M059J (cell line): ENCODE data around the gene ASMTL. TPM values are rescaled to one million over a fixed set of nuclear protein-coding genes. Genes with fewer than 3 reads are reported as not detected.
A peak's percentile ranks its signal among the peaks of the same experiment; 100 is the strongest.
"Not testable (repeated sequence)": the region's sequence is repeated elsewhere in the genome, so short reads cannot be mapped to it uniquely, and the experiment has no call there.

Experiments
- DNase-seq: peaks from one replicate; pipeline ENCODE4 v3.0.0-alpha.2; 2012; ENCODE audit warnings: low read depth
- total RNA-seq: library from RNA; depleted of rRNA; stranded (reverse); fragments of >200 nt; shearing (Covaris generic); gene quantifications from 2 replicates; pipeline ENCODE4 v1.2.3, GENCODE V29; 2014

ASMTL gene
- total RNA-seq, 1 experiment from 2014 or later, result 7.2 TPM

DNA sequence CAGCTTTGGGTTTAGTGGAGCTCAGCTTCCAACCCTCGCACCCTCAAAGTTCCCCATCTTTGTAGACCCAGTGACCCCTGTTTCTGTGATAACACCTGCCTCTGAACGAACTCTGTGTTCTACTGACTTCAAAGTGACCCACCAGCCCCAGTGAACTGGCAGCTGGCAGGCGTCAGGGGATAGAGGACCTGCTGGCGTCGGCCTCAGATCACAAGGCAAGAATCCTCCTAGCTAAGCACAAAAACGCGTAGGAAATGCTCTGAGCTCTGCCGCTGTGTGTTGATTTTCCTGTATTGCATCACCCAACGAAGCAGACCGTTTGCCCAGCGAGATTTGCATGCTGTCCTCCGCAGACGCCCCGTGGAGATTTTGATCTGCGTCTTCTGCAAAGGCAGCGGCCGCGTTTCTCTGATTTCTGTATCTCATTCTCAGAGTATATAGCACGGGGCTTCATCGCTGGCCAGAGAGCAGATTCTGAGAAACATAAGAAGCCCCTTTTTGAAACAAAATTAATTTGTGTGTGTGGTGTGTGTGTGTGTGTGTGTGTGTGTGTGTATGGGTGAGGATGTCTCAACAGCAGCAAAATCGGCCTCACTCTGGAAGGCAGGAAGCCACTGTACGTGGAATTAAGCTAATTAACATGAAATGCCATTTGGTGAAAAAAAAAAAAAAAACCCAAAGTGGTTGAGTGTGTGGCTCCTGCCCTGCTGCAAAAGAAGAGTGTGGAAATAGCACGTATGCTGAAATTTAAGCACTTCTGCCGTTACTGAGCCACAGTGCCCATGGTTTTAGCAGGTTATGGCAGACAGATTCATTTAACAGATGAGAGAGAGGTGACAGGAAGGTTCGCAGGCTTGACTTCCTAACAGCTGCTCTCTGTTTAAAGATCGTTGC is 29.2 kb upstream of the ASMTL start:
- DNase-seq, result peak; percentile 74

DNA sequence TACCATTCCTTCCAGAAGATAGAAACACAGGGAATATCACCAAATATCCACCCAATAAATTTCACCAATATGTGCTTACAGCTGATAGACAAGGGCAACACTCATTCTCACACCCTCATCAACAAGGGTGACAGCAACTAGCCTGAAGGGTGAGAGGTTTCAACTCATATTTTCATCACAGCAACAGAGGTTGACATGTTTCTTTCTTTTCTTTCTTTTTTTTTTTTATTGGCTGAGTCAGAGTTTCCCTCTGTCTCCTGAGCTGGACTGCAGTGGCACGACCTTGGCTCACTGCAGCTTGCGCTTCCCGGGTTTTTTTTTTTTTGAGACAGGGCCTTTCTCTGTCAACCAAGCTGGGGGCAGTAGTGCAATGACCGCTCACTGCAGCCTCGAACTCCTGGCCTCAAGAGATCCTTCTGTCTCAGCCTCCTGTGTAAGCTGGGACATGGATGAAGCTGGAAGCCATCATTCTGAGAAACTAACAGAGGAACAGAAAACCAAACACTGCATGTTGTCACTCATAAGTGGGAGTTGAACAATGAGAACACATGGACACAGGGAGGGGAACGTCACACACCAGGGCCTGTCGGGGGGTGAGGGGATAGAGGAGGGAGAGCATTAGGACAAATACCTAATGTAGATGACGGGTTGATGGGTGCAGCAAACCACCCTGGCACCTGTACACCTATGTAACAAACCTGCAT is 27.5 kb upstream of the ASMTL start:
- peak; percentile 75 for DNase-seq

GRCh38 chrX:1477801-1478458 is 25.2 kb upstream of the ASMTL start:
- DNase-seq, result no peak

GRCh38 chrX:1477229-1477628 is 24.5 kb upstream of the ASMTL start:
- no peak for DNase-seq

GRCh38 chrX:1476682-1477081 is 24.0 kb upstream of the ASMTL start:
- no peak for DNase-seq

DNA sequence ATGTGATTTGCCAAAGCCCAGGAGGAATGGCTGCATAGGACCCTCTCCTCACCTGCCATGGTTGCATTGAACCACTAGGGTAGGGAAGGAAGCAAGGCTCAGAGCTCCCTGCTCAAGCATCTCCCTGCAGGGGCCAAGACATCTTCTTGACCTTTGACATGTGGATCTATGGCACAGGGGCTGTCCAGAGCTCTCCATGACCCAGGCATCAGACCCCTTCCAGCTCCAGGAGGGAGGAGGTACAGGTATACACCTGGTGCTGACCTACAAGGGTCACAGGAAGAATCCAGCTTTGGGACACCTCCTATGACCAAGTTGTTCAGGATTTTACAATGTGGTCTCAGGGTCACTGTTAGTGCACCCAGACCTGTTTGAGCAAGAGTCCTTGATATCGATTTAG is 23.2 kb upstream of the ASMTL start:
- no peak for DNase-seq

DNA sequence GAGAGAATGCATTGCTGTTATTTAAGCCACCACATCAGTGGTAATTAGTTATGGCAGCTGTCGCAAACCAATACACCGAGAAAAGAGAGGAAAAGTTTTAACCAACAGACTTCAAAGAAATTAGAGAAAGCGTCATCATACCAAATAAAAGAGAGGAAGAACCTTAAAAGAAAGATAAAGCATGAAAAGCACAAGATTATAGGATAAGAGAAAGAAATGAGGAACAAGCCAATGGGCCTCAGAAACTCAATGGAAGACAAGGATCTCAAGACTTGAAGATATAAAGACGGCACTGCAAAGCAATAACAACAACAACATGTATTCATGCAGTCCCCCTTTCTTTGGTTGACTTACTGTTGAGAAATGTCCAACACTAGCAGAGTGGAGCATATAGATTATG is 22.8 kb upstream of the ASMTL start:
- no peak for DNase-seq

GRCh38 chrX:1474593-1474992 is 21.9 kb upstream of the ASMTL start:
- DNase-seq, result not testable (repeated sequence)

GRCh38 chrX:1472975-1473374 is 20.3 kb upstream of the ASMTL start:
- DNase-seq, result no peak

DNA sequence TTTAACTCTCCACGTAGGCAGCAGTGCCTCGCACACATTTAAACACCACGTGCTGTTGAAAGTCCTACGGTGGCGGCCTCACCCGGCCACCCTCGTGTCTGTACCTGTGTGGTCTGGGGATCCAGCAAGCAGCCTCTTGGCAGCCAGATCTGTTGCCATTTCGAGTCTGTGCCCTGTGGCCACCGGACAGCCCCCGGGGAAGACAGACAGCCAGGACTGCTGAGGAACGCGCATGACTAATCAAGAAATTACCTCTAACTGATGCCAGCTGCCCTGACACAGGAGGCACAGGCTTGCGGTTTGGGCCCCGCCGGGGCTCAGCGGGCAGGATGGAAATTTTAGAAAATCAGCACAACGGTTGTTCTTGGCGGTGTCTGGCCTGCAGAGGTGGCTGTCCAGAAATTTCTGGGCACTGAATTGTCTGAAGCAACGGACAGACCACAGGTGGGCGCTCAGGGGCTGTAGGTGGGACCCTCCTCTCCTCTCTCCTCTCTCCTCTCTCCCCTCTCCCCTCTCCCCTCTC is 15.6 kb upstream of the ASMTL start:
- peak; percentile 95 for DNase-seq

- DNase-seq, result peak; percentile 19
Observed at GRCh38 chrX:1466971-1467561, 14.4 kb upstream of the ASMTL start.

GRCh38 chrX:1466232-1466661 is 13.5 kb upstream of the ASMTL start:
- no peak for DNase-seq

DNA sequence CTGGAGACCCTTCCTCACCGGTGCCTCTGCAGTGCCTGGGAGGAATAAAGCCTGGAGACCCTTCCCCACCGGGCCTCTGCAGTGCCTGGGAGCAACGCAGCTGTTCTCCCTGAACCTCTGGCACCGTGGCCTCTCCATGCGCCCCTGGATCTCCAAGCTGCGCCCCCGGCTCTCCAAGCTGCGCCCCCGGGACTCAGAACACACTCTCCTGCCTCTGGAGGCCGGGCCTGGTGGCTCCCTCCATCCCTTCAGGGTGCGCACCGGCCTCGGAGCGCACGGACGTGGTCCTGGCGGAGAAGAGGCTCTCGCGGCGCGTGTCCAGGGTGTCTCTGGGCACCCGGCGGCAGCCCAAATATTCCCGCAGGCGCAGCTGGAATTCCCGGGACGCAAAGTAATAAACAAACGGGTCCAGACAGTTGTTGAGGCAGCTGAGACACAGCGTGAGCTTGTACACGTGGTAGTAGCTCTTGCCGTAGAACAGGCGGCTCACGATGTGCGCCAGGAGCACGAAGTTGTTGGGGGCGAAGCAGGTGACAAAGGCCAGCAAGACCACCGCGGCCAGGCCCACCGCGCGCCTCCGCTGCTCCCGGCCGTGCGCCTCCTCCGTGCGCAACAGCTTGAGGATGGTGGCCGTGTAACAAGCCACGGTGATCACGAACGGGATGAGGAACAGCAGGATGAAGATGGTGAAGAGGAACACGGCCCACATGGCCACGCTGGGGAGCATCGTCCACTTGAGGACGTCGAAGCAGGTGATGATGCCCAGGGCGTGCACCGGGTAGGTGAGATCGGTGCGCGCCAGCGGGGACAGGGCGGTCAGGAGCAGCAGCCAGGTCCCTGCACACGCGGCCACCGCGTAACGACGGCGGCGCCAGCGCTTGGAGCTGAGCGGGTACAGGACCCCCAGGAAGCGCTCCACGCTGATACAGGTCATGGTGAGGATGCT is 12.8 kb upstream of the ASMTL start:
- no peak for DNase-seq

- no peak for DNase-seq
Observed at GRCh38 chrX:1464971-1465285, 12.2 kb upstream of the ASMTL start.

DNA sequence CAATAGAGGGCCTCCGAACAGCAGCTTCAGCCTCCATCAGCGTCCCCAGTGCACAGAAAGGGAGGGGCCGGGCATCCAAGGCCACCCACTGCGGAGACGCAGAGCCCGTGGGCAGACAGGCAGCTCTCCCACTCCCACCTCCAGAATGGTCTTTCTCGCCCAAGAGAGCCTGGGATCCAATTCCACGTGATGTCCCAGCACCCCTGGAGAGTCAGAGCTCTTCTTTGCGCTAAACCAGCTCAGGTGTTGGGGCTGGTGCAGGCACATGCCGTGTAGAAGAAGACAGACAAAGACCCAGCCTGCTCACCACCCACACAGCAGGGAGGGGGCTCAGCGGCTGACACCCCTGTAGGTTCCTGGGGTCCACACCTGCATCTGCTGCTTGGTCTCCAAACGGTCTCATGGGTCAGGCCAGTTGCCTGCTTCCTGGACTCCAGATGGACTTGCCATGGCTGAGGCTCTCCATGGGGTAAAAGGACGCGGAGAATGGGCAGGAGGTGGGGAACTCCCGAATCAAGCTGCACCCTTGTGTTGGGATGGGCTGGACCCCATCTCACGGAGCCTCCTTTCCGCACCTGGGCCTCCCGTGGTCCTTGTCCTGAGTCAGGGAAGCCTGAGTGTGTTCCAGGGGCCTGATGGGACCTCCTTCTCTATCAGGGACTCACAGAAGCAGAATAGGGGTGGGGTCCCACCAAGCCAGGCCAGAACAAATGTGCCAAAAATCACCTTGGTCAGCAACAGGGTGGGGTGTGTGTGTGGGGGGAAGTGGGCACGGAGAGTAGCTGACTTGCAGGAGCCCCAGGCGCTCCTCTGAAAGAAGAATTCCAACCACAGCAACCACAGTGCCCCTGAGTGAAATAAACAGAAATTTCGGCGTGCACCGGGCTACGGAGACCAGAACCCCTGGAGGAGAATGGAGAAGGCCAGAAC is 11.6 kb upstream of the ASMTL start:
- peak; percentile 81 for DNase-seq

- DNase-seq, result no peak
Observed at GRCh38 chrX:1463581-1463980, 10.9 kb upstream of the ASMTL start.

DNA sequence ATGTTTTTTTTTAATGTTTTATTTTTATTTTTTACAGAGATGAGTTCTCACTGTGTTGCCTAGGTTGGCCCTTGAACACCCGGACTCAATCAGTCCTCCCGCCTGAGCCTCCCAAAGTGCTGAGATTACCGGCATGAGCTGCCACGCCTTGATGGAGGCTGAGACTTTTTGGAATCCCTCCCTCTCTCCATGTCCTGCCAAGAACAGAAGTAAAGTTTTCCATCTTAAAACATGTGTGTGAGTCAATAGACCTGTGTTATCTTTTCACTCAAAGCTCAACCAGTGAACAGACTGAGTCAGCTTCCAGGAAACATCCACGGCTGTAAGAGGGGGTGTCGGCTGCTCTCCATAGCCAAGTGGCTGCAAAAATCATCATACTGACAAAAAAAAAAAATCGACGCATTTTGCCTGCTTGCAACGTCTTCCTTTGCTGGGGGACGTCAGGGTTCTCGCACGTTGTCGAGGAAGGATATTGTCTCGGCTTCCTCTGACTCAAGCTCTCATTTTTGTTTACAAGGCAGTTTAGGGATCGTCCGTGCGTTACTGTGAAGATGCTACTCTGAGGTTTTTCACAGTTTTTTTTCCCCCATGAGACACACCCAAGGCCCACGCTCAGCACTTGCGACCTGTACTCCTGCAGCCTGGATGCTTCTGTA is 10.0 kb upstream of the ASMTL start:
- peak; percentile 90 for DNase-seq

- no peak for DNase-seq
Observed at GRCh38 chrX:1462110-1462509, 9.4 kb upstream of the ASMTL start.

DNA sequence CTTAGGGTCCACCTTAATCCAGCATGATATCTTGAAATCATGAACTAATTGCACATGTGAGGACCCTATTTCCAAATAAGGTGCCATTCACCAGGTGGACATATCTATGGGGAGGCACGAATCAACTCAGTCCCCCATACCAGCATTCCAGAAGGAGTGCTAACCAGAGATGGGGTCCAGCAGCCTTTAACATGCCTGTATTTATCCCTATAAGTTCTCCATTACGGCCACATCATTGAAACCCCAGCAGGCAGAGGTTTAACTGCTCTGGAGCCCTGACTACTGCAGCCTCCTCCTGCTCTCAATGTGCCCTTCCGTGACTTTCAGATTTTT is 3.2 kb upstream of the ASMTL start:
- DNase-seq, result no peak
